ENCODE data around the gene RLN3. TPM values are rescaled to one million over a fixed set of nuclear protein-coding genes. Genes with fewer than 3 reads are reported as not detected.

The RLN3 gene
- total RNA-seq, 1 donor from 2014 or later: not detected

DNA sequence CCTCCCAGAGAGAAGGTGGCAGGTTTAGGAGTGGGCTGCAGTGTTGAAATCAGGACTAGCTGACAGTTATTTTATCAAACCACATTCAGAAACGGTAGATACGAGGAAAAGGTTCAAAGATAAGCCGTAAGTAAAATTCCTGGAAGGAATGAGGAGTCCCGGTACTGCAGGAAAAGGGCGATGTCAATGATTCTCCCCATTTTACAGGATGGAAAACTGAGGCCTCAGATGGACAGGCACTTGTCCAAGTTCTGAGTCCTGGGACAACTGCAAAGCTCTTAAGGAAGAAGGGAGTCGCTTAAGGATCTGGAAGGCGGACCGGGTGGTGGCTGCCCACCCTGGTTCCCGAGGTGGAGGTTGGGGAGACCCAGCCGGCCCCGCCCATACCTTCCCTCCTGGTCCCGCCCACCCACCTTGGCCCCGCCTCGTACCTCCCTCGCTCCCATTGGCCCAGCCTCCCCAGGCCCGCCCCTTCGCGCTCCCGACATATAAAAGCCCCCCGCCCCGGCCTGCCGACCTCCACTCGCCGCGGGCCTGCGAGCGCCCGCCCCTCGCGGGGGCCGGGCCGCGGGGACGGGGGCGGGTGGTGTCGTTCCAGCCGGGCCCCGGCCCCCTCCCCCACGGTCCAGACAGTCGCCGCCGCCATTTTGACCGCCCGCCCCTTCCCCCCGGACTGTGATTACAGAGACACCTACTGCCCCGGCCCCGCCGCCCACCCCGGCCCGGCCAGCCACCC is 22.4 kb upstream of the RLN3 start:
- Mint-ChIP-seq H3K4me1 (ENCODE audit: low read depth) (peaks cover 9% of the 10 kb centered on the region), H3K27ac (peak overlapping the region; percentile 96), H3K4me3 (ENCODE audit: low read depth) (peak overlapping the region; percentile 94), H3K9me3 (ENCODE audit: low read depth) (no peaks in the 10 kb centered on the region), H3K36me3 (ENCODE audit: insufficient read depth) (peaks cover 3% of the 10 kb centered on the region), H3K27me3 (no peaks in the 10 kb centered on the region)
- TF ChIP-seq, protein P1, sequence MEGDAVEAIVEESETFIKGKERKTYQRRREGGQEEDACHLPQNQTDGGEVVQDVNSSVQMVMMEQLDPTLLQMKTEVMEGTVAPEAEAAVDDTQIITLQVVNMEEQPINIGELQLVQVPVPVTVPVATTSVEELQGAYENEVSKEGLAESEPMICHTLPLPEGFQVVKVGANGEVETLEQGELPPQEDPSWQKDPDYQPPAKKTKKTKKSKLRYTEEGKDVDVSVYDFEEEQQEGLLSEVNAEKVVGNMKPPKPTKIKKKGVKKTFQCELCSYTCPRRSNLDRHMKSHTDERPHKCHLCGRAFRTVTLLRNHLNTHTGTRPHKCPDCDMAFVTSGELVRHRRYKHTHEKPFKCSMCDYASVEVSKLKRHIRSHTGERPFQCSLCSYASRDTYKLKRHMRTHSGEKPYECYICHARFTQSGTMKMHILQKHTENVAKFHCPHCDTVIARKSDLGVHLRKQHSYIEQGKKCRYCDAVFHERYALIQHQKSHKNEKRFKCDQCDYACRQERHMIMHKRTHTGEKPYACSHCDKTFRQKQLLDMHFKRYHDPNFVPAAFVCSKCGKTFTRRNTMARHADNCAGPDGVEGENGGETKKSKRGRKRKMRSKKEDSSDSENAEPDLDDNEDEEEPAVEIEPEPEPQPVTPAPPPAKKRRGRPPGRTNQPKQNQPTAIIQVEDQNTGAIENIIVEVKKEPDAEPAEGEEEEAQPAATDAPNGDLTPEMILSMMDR (IDR thresholded peaks at IDR 0.05; ENCODE audit: unreplicated experiment): no peak
- peak; percentile 86 for DNase-seq (ENCODE audit: low spot score, unreplicated experiment)

DNA sequence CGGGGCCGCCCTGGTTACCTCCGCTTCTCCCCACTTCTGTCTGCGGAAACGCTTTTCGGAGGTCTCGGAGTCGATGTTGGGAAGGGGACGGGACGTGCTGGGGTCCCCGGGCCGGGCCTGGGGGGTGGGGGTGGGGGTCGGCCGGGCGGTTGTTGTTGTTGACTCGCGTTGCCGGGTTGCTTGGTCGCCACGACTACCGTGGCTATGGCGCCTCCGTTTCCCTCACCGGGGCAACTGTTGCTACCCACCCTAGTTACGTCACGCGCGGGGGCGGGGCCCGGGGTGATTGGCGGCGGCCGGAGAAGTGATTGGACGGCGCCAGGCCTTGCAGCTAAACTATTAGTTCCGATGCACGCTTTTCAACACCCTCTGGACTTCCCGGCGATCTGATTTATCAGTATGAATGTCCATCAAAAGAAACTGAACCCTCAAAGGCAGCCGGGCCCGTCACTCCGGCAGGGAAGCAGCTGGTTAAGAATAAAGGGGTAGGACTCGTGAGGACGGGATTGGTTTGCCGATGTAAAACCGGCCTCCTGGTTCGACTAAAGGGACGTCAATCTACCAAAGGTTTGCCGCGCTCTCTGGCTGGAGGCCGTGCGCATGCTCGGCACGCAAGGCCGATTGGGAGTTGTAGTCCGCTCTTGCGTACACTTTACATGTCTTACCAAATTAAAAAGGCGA is 21.7 kb upstream of the RLN3 start, which contains the start of gene RFX1:
TSS of gene RFX1 (minus strand) at position 236 of the 681 bp plus-strand sequence. CDS start 12,477 bp downstream, outside the sequence.
- Mint-ChIP-seq H3K4me3 (ENCODE audit: low read depth) (peak within 1 kb of the TSS; percentile 94), H3K27me3 (no peaks in the 10 kb centered on the region), H3K36me3 (ENCODE audit: insufficient read depth) (no peaks in the 10 kb centered on the region), H3K27ac (peak within 1 kb of the TSS; percentile 100), H3K4me1 (ENCODE audit: low read depth) (peaks cover 9% of the 10 kb centered on the region), H3K9me3 (ENCODE audit: low read depth) (no peaks in the 10 kb centered on the region)
- DNase-seq (ENCODE audit: low spot score, unreplicated experiment): peak; percentile 100
- TF ChIP-seq, protein P1 (IDR thresholded peaks at IDR 0.05; ENCODE audit: unreplicated experiment): no peak

DNA sequence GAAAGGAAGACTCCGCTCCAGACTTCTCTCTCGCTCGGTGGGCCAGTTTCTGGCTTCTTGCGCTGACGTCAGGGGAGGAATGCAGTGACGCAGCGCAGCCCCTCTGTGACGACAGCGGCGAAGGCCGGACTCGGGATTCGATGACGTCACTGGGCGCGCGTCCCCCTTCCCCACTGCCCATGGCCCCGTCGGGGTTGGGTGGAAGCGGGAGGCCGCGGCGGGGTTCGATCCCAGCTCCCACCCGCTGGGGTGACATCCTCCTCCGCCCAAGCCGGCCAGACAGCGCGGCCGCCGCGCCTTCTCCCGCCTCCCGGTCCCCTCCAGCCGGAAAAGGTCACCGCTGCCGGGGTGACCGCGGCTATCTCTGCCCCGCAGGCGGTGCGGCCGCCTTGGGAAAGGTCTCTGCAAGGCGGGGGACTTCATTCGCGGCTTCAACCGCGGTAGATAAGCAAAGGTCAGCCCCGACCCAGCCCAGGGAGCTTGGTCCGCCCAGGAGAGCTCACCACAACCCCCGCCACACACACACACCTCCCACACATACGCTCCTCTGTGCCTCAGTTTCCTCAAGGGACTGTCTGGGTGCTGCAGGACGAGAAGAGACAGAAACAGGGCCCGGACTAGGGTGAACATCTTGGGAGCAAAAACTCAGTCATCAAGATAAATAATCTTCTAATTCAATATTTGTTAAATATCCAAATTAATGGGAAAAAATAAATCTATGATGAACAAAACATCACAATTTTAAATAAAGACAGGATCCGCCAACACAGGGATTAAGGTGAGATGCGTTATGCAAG is 21.0 kb upstream of the RLN3 start:
- H3K27ac Mint-ChIP-seq: peak overlapping the region; percentile 100
- TF ChIP-seq, protein P1 (IDR thresholded peaks at IDR 0.05; ENCODE audit: unreplicated experiment): no peak

DNA sequence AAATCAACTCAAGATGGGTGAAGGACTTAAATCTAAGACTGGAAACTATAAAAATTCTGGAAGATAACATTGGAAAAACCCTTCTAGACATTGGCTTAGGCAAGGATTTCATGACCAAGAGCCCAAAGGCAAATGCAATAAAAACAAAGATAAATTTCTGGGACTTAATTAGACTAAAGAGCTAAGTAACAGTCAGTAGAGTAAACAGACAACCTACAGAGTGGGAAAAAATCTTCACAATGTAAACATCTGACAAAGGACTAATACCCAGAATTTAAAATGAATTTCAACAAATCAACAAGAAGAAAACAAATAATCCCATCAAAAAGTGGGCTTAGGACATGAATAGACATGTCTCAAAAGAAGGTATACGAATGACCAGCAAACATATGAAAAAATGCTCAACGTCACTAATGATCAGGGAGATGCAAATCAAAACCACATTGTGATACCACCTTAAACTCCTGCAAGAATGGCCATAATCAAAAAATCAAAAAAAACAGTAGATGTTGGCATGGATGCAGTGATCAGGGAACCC is 15.5 kb upstream of the RLN3 start:
- H3K27ac Mint-ChIP-seq: no peak overlapping the region
- no peak overlapping the region for H3K4me3 Mint-ChIP-seq (ENCODE audit: low read depth)
- no peaks in the 10 kb centered on the region for H3K36me3 Mint-ChIP-seq (ENCODE audit: insufficient read depth)
- DNase-seq (ENCODE audit: low spot score, unreplicated experiment): no peak
- H3K27me3 Mint-ChIP-seq: no peaks in the 10 kb centered on the region
- no peaks in the 10 kb centered on the region for H3K9me3 Mint-ChIP-seq (ENCODE audit: low read depth)
- TF ChIP-seq, protein P1 (IDR thresholded peaks at IDR 0.05; ENCODE audit: unreplicated experiment): no peak
- peaks cover 3% of the 10 kb centered on the region for H3K4me1 Mint-ChIP-seq (ENCODE audit: low read depth)

More for the DNA sequence above, 21.0 kb upstream of the RLN3 start:
- no peaks in the 10 kb centered on the region for H3K36me3 Mint-ChIP-seq (ENCODE audit: insufficient read depth)
- no peaks in the 10 kb centered on the region for H3K27me3 Mint-ChIP-seq
- no peaks in the 10 kb centered on the region for H3K9me3 Mint-ChIP-seq (ENCODE audit: low read depth)
- peak; percentile 85 for DNase-seq (ENCODE audit: low spot score, unreplicated experiment)
- H3K4me1 Mint-ChIP-seq (ENCODE audit: low read depth): peaks cover 9% of the 10 kb centered on the region
- peak overlapping the region; percentile 94 for H3K4me3 Mint-ChIP-seq (ENCODE audit: low read depth)
